Globus pallidus (tissue), 1 donor: ENCODE measurements around the gene AGBL1.
A peak's percentile ranks its signal among the peaks of the same experiment; 100 is the strongest.

Experiments used
- DNase-seq: peaks from one replicate; pipeline ENCODE4 v3.0.0-alpha.2; 2015; ENCODE audit warnings: low spot score

AGBL1 gene

DNA sequence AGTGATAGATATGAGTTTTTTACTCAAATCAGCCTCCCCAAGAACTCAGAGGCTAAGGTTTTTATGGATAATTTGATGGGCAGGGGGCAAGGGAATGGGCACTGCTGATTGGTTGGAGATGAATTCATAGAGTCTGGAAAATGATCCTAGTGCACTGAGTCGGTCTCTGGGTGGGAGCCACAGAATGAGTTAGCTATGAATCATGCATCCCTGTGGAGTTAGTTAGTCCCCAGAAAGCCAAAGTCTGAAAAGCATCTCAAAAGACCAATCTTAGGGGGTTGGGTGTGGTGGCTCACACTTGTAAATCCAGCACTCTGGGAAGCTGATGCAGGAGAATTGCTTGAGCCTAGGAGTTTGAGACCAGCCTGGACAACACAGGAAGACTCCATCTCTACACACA, 516.1 kb downstream of the AGBL1 start:
- no peak for DNase-seq

DNA sequence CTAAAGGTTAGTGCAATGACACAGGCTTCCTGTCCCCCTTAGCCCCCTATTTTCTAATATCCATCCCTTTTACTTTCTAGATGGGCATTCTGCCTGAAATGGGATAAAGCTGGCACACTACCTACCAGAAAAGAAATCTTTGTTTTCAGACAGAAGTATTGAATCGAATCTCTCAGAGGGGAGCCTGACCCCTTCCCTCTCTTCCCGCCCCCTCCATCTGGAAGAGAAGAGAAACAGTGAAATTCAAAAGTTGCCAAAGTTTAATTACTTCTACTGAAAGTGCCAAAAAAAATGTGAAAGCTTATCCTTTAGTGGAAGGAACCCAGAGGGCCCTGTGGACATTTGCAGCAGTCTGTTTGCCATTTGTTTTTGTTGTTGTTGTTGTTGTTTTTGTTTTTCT, 523.8 kb downstream of the AGBL1 start:
- DNase-seq, result no peak

DNA sequence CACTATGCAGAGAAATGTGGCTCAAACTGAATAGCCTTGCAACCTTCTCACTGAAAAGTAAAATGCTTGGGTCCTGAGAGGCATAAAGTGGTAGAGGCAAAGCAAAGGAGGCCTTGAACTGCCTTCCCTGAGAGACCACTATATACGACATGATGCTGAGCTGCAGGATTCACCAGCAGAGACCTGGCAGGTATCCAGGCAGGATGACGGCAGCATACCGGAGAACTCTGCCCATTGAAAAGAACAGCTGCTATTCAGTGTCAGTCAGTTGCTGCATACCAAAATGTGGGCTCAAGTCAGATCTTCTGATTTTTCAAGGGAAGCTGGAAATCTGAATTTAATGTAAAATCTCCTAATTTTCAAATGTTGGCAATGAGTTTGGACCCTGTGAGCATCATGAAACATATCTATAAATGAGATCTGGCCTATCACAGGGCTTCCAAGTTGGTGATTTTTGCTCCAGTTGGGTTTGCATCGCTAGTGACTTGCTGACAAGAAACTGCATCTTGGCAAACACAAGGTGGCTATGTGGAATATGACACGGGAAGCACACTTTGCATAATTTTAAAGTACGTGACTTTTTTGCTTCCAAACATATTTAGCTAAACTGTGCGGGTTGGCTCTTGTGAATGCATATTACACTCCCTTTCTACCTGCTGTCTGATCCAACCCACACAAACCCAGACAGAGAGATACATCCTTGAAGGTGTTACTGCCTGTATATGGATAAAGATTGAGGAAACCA, 529.0 kb downstream of the AGBL1 start:
- DNase-seq, result peak; percentile 11

DNA sequence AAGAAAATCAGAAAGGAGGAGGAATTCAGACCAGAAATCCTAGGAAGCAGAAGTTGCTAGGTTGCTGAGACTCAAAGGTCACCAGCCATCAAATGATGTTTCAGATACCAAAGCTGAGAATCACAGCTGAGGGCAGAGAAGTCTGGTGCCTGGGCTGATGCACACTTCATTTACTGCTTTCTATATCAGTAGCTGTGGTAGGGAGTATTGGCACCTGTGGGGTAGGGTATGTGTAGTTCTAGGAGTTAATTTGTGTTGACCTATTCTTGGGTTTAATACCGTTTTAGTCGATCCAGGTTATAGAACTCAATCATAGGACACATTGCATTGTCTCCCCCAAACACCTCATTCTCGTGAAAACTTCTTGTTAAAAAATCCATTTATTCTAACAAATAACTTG, 529.6 kb downstream of the AGBL1 start:
- DNase-seq, result no peak

DNA sequence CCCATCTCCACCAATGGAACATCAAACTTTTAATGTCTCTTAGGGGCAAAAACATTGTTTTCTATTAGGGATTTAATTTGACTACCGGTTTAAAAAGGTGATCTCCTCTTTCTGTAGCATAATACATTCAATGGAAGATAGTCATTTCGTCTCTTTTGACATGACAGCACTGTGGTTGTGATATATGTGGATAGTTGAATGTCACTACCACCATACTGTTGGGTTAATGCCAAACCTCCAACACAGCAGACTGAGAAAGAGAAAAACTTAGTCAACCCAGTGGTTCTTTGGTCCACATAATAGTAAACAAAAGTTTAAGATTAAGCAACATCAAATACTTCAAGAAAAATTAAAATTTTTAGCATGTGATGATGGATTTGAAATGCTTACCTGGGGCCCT, 530.4 kb downstream of the AGBL1 start:
- no peak for DNase-seq

DNA sequence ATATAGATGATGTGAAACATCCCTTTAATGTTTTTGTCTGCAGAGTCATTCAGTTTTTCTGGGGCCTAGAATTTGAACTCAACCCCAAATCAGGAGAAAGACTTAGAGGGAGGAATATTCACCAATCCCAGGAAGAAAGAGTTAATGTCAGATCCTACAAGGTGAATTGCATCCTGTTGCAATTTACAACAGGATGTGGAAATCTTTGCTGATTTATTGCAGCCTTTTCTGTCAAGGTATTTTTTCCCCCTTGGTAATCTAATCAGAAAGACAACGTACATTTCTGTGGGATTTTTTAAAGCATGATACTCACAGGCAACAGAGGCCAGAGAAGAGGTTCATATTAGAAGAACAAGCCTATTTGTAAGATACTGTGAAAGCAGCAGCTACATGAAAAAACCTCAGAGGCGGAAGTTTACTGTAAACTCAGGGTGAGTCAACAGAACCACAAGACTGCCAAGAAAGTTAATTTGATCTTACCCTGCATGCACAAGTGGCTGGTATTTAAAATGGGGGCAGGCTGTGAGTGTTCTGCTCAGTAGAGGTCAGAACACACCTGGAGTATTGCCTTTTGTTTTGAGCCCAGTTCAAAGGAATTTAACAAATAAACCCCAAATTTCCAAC, 531.9 kb downstream of the AGBL1 start:
- DNase-seq, result no peak

DNA sequence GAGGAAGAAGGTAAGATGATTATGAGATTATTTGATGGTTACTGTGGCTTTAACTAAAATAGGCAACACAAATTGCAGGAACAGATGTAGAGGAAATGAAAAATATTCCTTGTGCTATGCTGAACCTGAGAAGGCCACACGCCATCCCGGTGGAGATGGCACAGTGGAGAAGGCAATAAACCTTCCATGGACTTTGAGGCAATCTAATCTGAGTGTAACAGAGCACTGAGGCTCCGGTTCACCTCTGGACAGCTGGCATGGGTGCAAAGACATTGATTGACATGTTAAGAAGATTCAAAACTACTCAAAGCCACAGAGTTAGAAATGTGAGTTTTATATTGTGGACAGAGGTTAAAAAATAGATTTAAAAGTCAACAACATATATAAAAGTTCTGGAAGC, 535.7 kb downstream of the AGBL1 start:
- no peak for DNase-seq

DNA sequence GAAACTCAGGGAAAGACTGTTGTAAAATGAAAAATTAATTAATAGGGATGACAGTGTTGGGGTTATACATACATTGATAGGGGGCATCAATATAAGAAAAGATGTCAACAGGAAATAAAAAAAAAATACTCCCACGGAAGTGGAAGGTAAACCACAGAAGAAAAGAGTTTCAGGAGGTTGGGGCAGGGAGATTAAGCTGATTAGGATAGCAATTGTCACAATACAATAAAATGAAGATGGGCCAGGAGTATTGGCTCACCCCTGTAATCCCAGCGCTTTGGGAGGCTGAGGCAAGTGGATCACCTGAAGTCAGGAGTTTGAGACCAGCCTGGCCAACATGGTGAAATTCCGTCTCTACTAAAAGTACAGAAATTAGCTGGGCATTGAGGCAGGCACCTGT, 536.1 kb downstream of the AGBL1 start:
- DNase-seq, result no peak

DNA sequence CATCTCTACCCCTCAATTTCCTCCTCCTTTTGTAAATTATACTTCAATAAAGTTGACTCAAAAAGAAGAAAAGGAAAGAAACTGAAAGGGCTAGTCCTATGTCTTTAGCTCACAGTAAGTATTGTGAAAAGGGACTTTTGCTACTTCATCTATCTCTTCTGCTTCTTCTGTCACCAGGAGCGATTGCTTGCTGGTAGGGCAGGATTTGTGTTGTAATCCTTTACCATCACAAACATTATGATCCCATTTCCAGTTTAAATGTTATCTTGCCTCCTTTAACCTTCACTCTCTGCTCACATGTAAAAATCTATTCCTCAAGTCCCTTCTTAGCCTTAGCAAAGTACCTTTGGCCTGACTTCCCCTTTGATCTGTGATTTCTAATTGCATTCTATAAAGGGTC, 537.1 kb downstream of the AGBL1 start:
- DNase-seq, result no peak

DNA sequence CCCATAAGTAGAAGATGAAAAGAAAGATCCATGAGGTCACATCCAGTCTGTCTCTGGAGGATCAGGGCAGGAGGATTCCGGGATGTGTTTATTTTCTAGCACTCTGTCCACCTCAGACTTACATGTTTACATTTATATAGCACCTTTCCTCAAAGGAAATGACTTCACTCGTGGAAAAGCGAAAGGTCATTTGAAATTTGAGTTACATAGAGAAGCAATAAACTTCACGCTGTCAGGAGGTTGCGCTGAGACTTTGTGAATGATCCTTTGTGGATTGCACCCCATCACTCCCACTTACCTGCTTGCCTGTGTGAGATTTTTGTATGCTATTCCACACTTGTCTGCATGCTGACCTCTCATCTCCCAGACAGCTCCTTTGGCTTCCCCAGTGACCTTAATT, 540.5 kb downstream of the AGBL1 start:
- DNase-seq, result no peak

DNA sequence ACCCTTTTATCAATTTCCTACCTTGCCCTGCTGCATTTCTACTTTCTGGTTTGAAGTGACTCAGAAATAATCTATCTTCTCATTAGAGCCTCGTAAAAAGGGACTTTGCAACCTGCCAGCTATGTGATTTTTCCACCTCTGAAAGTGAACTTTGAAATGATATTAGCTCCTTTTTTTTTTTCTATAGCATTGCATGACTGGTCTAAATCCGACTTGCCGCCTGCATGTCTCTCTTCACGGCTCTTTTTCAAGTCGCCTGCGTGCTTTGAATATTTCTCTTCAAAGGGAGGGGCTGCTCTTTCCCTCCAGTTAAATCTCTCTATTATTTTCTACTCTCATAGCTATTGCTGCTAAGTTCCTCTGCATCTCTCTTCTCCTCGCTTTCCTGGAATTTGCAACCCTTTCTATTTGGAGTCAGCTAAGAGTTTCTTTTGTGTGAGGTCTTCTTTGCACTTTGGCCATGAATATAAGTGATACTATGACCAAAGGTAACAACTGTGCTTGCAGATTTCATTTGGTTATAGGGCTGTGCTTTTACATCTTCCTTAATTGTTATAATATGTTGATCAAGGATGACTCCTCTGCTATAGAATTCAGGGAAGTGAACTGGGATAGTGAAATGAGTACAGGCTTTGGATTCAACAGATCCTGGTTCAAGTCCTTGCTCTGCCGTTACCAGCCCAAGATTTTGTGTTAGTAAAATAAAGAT, 541.1 kb downstream of the AGBL1 start:
- DNase-seq, result no peak

DNA sequence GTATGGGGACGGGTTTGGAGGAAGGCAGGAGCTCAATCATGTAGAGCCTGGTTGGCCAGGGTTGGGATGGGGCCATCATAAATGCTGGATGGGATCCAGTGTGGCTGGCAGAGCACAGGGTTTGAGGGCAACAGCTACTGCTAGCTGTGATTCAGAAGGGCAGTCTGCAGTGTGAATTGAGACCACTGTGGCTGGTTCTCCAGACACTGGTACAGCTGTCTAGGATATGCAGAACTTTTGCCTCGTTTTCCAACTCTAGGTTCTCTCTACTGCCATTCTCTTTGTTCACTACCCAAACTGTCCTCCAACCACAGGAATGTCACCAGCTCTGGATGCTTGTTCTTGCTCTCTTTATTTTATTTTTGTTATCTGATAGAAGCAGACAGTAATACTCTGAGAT, 543.6 kb downstream of the AGBL1 start:
- no peak for DNase-seq

DNA sequence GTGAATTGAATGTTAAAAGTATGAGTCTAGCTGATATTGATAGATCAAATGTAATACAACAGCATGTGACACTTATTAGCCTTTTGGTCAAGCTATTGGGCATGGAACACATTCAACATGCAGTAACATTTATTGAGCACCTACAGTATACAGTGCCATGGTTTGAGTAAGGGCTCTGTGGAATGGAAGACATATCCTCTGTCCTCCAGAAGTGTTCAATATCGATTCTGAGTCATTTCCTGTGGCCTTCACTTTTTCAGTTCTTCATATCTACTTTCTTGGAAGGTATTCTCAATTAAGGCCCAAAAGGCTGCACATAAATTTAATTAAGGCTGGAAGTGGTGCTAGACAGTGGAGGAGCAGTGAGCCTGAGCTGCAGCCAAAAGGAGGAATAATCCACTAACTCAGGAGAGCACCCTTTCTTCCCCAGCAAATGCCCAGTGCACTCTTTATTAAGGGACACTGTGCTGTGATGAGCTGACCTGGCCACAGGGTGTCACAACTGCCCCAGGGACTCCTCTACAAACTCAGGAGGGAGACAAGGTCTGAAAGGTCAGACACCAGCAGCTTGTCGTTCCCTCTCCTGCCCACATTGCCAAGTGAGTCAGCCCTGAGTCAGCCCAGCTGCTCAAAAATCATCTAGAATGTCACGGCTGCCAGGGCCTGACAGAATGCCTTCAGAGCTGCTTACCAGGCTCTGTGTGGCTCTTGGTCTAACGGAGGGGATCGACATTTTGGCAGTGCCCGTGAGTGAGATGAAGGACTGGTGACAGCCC, 544.8 kb downstream of the AGBL1 start:
- peak; percentile 6 for DNase-seq

DNA sequence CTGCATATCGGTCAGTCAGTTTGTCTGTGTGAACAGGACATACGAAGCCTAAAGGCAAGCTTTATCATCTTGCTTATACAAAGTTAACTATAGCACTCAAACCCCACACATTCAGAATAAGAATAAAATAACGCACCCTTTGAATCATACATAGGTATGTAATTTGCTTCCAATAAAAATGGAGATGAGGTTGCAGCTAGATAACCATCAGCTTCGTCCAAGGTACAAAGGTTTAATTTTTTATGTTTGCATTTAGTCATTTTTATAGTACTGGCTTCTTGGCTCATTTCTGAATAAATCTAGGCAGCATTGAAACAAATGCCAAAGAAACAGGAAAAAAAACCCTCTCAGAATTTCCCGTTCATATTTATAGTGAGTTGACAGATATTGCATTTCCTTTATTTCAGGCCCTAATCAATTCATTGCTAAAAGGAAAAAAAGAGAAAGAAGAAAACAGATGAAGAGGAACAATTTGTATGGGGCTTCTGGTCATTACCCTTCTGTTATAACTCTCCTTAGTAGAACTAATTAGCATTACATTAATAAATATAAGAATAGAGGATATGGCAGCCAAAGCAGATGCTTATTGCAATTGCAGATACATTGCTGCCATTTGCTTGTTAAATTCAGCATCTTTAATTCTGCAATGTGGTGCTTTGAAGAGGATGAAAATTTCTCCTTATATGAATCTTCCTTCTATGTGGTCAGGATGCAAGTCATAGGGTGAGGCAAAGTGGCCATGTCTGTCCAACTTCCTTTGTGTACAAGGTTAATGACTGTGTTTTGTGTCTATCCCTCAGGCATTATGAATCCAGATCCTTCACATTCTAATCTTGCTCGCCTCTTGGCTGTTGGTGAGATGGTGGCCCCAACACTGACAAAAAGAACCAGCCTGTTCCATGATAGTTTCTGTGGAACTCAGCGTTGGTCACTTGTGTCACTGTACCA, 550.0 kb downstream of the AGBL1 start:
- no peak for DNase-seq

DNA sequence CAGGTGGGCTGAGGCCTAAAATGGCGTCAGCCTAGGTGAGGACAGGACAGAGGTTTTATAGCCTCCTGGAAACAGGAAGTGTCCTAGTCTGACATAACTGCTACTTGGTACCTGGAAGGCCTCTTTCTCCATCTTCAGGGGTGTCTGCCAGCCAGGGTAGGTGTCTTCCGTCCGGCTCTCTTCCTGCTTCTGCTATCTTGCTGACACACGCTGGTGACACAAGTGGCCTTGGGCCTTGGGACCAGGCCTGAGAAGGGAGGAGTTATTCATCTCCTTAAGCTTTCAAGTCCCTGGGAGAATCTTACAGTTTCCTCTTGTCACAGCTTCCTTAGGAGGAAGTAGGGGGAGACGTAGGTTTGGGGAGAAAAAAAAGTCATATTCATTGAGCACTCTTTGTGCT, 551.3 kb downstream of the AGBL1 start:
- DNase-seq, result no peak

DNA sequence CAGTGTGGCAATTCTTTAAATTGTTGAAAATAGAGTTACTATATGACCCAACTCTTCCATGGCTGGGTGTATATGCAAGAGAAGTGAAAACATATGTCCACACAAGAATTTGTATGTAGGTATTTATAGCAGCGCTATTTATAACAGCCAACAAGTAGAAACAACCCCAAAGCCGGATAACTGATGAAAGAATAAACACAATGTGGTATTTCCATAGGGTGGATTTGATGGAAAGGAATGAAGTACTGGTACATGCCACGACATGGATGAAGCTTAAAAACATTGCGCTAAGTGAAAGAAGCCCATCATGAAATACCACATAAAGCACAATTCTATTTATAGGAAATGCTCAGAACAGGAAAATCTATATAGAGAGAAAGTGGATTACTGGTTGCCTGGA, 554.5 kb downstream of the AGBL1 start:
- no peak for DNase-seq

DNA sequence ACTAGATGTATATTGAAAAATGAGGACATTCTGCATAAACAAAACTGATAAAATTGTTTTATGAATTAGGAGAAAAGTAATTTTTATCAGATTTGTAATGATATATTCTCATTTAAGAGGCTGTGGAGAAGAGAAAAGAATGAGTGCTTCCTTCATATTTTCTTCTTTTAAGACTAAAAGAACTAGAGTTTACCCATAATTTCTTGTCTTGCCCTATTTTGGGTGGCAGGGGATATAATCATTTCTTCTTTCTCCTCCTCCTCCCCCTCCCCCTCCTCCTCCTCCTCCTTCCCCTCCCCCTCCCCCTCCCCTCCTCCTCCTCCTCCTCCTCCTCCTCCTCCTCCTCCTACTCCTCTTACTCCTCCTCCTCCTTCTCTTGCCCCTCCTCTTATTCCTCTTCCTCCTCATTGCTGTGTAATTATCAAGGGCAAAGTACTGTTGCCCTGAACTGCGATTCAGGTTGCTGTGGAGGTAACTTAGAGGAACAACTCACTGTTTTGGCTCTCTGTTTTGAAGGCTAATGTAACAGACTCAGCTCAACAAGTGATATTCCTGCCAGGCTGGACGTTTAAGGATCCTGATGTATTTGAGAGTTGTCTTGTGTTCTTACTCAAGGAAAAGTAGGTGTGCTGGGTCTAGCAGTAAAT, 555.4 kb downstream of the AGBL1 start:
- no peak for DNase-seq

DNA sequence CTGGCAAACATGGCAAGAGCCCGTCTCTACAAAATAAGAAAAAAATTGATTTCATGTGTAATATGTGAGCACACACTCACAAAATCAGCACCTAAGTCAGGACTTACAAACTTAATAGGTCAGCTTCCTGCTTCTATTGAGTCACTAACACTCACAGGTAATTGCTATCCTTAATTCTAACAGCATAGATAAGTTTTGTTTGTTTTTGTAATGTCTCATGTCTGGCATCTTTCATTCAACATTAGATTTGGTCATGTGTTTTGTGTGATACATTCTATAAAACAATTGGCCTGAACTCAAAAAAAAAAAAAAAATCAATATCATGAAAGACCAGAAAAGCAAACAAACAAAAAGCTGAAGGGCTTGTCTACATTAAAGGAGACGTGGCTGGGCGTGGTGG, 564.7 kb downstream of the AGBL1 start:
- DNase-seq, result no peak

DNA sequence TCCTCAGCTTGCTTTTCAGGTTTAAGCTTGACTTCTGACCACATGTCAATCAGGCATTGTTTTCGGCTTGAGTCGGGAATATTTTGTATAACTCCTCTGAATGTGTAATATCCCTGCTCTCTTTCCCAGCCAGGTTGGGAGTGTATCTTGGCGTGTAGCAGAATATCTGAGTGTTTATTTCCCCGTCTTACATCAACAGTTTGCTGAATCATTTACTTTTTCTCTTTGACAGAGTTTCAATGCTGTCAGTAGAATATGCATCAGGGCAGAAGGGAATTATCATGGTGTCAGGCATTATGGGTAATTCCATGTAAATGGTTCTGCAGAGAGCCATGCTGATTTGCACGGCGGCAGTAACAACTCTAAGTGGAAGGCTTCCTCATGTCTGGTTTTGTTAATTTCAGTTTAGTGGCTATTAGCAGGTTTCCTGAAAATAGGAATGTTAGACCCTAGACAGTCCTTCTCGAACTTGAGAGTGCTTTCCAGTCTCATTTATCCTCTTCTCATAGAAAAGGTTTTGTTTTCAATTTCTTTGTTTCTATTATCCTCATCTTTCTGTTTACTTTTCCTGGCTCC, 566.3 kb downstream of the AGBL1 start:
- no peak for DNase-seq

DNA sequence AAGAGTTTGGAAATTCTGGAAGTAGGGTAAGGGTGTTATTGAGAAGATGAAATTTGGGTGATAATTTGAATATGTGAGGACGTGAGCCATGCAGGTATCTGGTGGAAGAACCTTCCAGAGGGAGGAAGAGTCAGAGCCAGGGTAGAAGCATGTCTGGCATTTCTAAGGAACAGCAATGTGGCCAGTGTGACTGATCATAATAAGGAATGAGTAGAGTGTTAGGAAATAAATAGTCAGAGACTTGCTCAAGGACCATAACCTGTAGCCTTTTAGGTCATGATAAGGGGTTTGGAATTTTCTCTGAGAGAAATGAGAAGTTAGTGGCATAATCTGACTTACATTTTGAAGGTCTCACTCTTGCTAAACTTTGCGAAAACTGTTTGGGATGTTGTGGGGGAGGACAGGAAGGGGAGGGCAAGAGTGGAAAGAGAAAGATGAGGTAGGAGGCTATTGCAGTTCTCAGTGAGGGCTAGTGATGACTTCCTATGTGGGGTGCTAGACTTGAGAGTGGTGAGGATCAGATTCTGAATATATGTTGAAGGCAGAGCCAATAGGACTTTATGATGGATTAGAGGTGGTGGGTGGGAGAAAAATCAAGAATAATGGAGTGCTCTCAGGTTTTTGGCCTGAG, 568.3 kb downstream of the AGBL1 start:
- no peak for DNase-seq
